GM19468 (cell line): ENCODE measurements around the gene TCF15.

ENCODE experiments used
- ATAC-seq: cut with Tn5 transposase; IDR thresholded peaks from one replicate; pipeline ENCODE4 v1.9.1; 2021; ENCODE audit warnings: mild to moderate bottlenecking, moderate library complexity, moderate number of reproducible peaks; ENCODE audit not compliant: unreplicated experiment; ENCODE audit errors: extremely low read depth

The TCF15 gene

DNA sequence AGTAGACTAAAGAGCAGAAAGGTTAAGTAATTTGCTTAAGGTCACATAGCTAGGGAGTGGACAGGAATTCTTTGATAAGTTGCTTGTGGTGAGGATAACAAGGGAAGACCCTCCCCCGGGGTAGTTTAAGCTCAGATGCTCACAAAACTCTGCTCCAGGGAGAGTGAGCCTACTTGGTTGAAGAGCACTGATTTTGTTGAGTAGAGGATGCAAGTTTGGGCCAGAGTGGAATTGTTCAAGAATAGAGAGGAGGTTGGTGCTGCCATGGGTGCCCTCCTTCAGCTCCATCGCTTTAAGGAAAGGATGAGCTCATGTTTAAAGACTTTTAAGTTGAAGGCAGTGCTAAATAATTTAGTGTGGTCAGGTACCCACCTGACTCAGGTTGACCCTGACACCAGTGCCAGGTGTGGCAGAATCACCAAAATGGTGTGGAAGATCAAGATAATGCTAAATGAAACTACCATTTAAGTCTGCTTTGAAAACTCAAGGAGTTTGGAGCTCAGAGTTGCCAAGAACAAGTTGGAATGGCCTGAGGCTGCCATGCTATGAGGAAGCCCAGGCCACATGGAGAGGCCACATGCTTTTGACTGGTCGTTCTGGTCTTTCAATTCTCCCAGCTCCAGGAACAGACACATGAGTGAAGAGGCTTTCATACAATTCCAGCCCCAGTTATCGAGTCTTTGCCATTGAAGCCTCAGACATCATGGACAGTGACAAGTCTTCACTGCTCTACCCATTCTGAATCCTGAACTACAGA lies 8.0 kb upstream of the TCF15 start:
- no peak for ATAC-seq

DNA sequence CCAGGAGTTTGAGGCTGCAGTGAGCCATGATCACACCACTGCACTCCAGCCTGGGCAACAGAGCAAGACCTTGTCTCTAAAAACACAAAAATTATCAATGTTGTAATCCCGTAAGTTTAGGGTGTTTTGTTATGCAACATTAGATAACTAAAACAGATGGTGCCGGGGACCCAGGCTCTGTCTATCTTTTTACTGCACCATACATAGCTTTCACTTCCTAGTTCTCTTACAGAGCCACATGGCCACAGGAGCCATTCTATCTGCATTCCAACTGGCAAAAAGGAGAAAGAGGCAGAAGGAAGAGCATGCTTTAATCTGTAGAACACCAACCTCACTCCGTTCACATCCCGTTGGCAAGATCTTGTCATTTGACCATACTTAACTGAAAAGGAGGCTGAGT lies 5.4 kb upstream of the TCF15 start:
- no peak for ATAC-seq

DNA sequence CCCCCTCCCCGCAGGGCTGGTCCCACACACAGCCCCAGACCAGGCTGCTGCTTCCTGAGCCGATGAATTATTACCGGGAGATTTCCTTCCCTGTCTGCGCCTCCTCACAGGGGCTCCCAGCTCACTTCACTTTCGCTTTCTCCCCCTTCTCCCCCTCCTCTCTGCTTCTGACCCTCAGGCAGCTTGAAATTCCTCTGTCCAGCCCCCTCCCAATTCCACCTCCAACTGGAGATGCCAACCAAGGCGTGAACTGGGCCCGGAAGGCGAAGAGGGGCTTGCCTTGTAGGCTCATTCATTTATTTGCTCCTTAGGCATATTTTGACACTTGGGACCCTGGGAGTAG lies 1.7 kb upstream of the TCF15 start:
- ATAC-seq: no peak

DNA sequence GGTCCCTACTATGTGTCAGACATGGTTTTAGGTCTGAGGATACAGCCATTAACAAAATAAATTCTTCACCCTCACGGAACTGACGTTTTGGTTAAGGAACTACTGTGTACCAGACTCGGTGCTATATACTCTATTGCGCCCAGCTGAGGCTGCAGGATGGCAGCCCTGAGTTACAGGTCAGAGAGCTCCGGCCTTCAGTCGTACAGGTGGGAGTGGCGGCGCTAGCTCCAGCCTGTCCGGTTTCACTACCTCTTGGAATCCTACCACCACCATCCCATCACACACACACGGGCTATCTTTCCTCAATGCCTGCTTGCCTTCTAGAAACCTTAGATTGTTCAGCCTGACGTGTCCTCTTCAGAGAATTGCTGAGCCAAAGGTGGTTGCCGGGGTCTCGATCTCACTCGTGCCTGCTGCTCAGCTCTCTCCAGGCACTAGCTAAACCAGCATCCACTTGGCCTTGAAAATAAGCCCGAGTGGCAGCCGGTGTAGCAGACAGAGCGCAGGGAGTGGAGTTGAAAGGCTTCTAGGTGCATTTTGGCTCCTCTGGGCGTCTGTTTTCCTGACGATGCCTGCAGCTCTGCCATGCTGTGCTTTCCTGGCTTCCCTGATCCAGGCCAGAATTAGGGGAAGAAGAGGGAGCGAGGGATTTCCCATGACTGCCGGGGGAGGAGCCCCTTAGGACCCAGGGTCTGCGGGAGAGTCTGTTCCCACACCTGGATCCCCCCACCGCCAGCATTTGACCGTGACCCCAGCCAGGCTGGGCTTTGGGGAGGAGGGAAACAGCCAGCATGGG lies 1.1 kb upstream of the TCF15 start:
- no peak for ATAC-seq

DNA sequence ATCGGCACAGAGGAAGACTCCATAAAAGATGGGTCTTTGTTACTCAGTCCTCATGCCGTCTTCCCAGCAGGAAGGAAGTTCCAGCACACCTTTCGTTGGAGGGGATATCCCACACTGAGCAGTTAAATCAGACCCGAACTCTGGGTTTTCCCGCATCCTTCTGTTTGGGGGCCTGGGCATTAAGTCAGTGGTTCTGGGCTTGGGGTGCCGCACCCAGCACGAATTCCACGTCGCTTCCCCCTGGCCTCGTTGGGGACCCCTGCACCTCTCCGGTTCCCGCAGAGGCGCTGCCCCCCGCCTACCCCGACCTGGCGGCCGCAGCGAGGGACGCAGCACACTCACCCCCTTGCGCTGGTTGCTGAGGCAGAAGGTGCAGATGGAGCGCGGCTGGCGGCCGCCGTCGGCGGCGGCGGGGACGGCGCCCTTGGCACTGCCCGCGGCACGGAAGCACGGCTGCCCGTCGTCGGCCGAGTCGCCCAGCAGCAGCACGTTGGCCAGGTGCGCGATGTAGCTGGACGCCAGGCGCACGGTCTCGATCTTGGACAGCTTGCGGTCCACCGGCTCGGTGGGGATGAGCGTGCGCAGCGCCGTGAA lies 641 bp downstream of the TCF15 start:
- no peak for ATAC-seq

DNA sequence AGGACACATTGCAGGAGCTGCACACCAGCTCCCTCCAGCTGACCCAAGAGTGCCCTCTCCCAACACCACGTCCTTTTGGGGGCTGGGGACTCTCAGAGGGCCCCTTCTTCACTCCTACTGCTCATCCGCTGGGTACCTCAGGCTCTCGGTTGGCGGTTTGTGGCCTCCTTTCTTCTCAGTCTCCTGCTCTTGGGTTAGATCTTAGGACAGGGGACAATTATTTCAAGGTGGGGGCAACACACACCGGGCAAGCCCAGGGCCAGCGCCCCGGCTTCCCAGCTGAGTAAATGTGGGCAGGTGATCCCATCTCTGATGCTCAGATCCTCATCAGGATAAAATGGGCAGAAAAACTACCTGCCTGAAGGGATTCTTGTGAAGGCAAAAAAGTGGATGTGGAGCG lies 1.1 kb downstream of the TCF15 start:
- no peak for ATAC-seq

DNA sequence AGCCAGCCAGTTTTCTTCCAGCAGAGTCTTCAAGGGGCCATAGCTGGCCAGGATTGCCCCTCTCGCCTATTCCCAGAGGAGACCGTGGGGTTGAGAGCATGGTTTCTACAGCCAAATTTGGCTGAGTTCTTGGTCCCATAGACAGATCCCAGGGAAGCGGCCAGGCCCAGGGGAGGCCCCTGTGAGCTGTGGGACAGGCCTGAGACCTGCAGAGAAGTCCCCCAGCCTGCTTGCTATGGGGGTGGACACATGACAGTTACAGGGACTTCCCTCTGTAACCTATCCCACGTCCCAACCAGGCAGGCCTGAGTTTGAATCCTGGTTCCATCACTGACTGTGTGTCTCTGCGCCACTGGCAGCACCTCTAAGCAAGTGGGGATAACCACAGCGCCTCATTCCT lies 2.6 kb downstream of the TCF15 start:
- ATAC-seq: no peak

DNA sequence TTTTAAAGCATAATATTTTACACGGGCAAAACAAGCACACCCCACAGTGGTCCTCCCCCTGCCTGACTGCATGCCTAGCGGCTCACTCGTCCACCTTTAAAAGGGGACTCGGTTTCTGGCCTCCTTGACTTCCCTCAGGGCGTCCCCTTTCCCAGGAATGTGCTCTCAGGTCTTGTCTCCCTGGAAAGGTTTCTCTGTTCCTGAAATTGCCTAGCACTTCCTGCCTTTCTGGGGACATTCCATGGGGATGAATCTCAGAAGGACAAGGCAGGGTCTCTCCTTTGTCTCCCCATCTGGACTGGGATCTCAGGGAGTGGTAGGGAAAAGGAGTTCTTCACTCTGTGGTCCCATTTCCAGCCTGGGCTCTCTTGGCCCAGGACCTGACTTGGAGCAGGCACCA lies 4.9 kb downstream of the TCF15 start:
- ATAC-seq: no peak

DNA sequence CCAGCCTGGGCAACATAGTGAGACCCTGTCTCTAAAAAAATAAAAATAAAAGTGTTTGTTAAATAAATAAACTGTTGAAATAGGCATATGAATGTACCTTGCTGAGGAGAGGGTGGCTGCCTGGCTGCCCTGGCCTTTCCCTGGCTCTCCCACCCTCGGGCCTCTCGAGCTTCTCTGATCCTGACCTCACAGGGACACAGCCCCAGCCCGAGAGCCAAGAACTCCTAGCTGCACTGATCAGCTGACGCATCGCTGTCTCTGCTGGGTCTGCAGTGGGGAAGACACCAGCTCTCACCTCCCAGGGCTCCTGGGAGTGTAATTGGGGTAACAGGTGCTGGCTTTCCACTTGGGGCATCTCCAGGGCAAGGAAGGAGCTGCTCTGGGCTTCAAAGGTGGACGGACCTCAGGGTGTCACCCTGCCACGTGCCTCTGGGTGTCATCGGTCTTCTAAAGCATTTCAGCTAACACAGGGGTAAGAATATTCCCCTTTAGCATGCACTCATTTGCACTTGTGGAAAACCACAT lies 6.9 kb downstream of the TCF15 start:
- ATAC-seq: no peak

DNA sequence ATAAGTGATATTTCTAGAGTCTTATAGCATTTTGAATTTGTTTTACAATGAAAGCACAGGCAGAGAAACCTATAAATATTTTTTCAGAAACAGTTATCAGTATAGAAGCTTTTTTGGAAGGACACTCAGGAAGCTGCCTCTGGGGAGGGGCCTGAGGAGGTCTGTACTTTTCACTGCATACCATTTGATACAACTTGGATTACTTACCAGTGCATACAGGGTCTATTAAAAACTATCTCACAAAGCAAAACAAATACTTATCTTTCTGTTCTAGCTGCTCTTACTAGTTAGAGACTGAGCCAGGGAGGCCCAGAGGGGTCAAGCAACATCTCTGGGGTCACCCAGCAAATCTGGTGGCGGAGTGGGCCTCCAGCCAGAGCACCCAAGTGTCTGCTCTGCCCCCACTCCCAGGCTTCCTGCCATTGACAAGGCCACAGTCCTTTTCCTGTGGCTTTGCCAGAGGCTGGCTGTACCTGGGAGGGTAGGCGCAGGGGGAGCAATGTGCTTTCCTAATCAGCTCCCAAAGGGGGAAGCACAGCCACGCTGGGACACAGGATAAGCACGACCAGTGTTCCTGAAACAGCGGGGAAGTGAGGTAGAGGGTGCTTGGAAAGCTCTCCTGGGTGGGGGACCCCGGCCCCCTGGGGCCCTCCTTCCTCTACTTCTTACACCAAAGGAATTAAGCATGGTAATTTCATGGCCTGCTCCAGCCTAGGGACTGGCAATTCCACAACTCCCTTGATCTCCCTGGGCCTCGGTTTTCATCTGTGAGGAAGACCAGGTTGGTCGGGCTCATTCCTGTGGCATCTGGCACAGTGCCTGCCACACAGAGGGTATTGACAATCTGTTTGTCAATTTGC lies 7.8 kb downstream of the TCF15 start:
- no peak for ATAC-seq

DNA sequence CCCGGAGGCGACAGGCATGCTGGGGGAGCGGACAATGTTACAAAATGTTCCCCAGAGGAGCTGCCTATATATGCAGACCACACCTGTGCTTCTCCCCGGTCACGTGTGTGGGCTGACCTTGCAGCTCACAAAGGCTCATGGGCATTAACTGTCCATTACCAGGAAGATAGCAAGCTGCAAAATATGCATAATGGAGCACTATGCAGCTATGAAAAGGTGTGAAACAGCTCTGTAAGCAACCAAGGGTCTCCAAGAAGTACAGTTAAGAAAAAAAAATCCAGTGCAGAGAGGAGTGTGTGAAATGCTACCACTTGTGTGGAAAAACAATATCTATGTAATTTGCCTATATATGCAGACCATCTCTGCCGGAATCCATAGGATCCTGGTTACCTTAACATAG lies 9.4 kb downstream of the TCF15 start:
- no peak for ATAC-seq

DNA sequence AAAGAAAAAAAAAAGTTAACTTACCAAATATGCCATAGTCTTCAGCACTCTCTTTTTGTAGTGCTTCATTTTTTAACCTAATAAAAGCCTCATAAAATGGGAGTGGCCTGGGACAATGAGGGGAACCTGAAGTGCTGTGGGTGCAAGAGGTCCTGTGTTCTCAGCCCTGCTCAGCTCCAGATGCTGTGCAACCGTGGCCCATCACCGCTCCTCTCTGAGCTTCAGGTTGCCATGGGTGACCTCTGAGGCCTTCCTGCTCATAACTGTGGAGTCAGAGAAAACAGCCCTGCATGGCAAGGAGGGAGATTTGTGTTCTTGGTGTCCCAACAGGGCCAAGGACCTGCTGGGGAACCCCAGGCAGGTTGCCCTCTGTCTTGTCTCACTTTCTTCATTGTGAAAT lies 10.0 kb downstream of the TCF15 start:
- ATAC-seq: no peak

DNA sequence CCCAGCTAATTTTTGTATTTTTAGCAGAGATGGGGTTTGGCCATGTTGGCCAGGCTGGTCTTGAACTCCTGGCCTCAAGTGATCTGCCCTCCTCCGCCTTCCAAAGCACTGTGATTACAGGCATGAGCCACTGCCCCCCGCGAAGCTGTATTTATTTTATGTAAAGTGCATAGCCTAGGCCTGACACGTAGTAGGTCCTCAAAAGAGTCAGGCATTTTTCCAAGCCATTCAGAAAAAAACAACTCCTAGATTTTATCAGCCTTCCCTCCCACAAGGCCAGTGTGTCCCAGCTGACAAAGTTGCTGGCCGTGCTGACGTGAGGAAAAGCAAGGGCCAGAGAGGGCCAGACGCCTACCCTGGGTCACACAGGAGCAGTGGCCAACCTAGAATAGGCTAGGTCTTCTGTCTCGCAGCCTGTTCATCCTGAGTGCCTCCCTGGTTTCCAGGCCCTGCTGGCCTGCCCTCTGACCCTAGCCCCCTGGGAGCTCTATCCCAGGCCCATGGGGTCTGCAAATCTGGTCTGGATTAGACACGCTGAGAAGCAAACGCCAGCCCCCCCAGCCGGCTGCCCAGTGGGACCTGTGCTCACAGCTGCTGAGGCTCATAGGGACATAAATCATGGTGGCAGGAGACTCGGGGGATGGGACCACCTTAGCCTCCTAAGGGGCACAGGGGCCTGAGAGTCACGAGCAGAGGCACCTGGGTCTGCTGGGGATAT lies 11.8 kb downstream of the TCF15 start:
- no peak for ATAC-seq

DNA sequence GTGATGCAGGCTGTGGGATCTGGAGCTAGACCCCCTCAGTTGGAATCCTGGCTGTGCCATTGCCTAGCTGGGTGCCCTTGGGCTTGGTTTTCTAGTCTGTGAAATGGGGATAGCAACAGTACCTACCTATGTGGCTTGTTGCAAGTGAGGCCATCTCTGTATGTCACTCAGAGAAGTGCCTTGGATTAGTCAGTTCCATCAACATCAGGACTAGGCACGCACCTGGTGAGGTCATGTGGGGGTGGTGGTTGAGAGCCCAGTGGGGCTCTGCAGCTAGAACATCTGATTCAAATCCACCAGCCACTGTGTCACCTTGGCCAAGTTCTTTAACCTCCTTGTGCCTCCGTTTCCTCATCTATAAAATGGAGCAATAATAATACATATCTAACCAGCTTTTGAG lies 12.5 kb downstream of the TCF15 start:
- ATAC-seq: no peak

DNA sequence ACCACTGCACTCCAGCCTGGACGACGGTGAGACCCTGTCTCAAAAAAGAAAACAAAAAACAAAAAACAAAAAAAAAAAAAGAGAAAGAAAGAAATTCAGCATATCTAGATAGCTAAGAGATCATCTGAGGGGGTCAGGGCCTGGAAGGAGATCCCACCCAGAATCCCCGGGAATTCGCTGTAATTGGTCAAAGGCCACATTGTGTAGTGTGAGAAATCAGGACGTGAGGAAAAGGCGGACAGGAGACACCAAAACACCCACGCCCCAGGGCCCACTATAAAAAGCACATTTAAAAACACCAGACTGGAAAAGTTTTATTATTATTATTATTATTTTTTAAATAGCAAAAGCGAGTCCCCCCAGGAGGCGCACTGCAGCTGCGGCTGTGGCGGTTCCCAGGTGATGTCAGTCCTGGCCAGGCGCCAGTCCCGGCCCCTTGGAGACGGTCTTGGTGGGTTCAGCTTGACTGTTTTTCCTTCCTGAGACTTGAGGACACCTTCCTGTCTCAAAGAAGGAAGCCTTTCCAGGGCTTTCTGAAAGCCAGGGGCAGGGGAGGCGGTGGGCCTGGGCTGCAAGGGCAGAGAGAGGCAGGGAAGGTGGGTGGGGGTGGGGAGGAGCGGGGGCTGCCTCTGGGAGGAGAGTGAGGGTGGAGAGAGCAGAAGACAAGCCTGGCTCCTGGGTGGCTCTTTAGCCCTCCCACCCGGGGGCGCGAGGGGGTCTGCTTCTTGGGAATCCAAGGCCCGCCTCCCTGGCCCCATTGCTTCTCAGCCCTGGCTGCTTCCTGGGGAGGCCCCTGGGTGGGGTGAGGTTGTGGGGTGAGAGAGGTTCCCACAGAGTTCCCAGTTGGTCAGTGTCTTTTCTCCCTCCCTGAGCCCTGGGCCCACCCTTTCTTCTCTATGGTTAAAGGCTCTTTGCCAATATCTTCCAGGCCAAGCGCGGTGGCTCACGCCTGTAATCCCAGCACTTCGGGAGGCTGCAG lies 14.5 kb downstream of the TCF15 start:
- ATAC-seq: no peak

DNA sequence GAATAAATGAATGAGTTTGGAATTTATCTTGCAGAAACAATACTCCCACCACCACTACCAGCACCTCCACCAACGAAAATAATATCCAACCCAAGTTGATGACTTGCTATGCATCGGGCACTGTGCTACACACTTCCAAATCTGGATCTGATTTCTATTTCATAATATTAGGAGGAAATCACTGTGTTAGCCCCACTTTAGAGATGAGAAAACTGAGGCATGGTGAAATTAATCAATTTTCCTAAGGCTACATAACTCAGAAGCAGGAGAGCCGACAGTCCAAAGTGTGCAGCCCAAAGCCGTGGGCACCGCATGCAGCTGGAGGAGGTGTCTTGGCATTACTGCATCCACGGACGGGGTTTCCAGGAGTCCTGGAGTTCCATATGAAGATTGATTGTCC lies 17.6 kb downstream of the TCF15 start:
- no peak for ATAC-seq

DNA sequence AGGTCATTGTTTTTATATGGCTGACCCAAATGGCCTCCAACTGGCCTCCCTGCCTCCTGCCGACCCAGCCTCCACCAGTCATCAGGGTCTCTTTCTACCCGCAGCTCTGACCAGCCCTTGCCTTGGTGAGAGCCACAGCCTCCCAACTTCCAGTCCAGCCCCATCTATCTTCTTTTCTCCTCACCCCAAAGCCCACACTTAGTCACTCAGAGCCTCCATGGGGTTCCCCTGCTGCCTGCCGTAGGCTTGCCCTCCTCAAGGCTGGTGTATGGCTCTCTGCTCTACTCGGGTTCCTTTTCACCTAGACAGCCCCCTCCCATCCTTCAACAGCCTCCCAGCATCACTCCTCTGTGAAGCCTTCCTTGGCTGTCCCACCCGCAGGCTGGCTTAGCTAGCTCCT lies 18.2 kb downstream of the TCF15 start:
- no peak for ATAC-seq

DNA sequence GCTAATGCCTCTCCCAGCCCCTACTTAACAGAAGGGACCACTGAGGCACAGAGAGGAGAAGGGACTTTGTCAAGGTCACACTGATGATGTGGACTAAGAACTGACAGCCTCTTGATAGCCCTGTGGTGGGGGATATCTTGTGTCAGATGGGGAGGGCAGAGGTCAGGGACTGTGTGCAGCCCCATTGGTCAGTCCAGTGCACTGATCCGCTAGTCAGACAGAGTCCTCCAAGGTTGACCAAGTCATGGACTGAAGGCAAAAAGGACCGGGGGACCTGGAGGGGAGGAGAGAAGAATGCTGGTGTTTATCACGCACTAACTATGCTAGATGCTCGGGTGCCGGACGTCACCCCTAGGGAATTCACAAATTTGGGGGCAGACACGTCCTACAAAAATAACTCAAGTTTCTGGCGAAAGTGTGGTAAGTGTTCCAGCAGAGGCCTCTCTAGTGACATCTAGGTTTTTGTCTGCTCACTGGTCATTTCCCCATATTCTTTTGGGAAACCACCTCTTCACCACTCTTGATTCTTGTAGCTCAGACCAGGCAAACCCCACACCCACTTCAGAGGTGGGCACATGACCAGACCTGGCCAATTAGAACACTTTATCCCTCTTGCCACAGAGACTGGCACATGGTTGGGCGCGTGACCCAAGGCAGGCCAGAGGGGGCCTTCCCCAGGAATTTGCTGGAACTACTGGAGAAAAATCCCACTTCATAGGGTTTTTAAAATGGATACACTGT lies 21.0 kb downstream of the TCF15 start:
- ATAC-seq: peak; percentile 46
